Measurements from ENCODE around the gene PNMA8B.

DNA sequence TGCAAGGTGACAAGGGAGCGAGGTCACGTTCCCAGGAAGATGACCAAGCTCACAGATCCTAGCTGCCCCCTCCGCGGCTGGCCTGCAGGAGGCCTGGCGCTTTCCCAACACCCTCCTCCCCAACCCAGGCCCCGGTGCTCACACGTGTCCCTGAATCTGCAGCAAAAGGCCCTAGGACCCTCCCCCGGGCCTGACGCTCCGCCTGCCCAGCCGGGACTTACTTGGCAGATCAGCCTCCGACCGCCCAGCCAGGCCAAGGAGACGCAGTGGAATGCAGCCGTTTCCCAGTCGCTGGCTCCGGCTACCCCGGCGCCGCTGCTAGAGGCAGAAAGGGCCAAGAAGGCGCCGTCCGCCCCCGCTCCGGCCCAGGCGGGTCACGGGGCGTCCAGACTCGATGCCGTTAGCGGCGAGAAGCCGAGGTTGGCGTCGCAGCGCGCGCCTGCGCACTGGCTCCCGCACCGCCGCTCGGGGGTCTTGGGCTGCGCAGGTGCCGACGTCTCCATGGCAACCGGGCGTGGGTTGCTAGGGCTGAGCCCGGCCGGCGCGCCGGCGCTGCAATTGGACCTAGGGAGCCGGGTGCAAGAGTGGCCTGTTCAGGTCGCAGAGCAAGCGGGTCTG lies 24.4 kb downstream of the PNMA8B start, which contains the start of gene PNMA8A:
- TF ChIP-seq CTCF (IDR thresholded peaks at IDR 0.05; ENCODE audit: insufficient read depth, low read depth, low read length): no peak
- TF ChIP-seq EZH2 (IDR thresholded peaks at IDR 0.05; ENCODE audit: insufficient read depth, low read length): no peak
